Muscle of back (tissue), 11 donors: ENCODE results near the gene PRKAA1. TPM values are rescaled to one million over a fixed set of nuclear protein-coding genes. Genes with fewer than 3 reads are reported as not detected.
"Not testable (repeated sequence)": the region's sequence is repeated elsewhere in the genome, so short reads cannot be mapped to it uniquely, and the experiment has no call there.

Experiments
- DNase-seq, 3 donors: peaks; one replicate each; pipeline versions ENCODE4 v3.0.0 to v3.0.0-alpha.2; 2013
- polyA plus RNA-seq, 10 donors: library from polyadenylated mRNA; unstranded; fragments of 120-200 nt; gene quantifications; one replicate each; pipeline ENCODE4 v1.2.1, GENCODE V29; 2013; ENCODE audit not compliant: insufficient read length in 10 of 10

Gene PRKAA1
- polyA plus RNA-seq, 10 donors = 24.1 to 45.1 (median 32.8) TPM

DNA sequence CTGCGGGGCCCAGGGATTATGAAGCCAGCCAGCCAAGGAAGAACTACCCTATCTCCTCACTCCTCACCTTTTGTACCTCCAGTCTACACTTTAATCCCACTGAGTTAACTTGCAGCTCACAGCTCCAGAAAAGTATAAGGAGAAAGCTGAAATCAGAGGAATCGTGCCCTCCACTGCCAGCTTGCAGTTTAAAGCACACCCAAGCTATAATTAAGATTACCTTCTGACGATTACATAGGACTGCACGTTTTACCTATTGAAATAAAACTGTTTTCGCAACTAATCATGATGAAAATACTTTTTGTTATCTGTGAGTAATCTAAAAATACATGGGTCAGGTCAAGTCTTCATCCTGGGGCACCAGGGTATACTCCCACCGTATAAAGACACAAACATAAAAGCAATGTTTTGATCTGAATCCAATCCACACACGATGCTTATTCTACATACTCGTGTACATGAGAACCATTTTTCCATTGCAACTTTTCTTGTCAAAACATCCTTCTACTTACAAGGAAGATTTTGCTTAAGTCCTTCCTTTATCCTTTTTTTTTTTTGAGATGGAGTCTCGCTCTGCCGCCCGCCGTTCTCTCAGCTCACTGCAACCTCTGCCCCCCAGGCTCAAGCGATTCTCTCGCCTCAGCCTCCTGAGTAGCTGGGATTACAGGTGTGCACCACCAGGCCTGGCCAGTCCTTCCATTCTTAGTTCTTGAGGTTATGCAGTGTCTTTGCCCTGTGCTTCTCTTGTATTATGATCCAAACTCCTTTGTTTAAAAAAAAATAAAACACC, 29.2 kb upstream of the PRKAA1 start:
- DNase-seq = no peak

DNA sequence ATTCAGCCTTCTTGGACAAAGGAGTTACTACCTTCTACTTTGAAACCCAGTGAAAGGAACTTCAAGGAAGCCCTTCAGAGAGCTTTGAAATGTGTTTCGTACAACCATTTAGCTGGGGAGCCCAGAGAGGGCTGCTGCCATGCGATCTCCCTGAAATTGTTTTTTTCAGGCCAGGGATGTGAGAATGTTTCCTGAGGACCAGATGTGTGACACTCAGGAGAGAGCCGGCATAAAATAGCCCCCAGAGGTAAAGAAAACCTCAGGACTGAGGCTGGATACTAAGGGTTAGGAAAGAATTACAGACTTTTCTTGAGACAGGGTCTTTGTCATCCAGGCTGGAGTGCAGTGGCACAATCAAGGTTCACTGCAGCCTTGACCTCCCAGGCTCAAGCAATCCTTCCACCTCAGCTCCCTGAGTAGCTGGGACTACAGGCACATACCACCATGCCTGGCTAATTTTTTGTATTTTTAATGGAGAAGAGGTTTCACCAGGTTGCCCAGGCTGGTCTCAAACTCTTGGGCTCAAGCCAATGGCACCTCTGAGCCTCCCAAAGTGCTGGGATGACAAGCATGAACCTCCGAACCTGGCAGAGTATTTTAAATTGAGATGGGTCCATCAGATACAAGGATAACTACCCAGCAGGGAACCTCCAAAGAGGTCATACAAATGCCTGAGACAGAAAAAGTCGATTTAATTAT, 28.5 kb upstream of the PRKAA1 start:
- no peak for DNase-seq

DNA sequence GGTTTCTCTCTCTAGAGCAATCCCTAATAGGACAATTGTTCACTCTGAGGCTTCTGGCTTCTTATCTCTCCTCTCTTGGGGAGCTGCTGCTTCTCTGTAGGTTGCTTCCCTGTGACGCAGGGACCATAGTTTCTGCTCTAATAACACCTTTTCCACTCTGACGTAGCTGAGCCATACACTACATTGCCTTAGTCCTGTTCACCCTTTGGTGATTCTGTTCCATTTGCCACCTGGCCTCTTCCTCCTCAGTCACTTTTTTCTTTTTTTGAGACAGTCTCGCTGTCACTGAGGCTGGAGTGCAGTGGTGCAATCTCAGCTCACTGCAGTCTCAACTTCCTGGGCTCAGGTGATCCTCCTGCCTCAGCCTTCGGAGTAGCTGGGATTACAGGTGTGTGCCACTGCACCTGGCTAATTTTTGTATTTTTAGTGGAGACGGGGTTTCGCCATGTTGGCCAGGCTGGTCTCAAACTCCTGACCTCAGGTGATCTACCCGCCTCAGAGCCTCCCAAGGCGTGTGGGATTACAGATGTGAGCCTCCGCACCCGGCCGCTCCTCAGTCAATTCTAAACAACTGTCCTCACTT, 27.4 kb upstream of the PRKAA1 start:
- not testable (repeated sequence) for DNase-seq

DNA sequence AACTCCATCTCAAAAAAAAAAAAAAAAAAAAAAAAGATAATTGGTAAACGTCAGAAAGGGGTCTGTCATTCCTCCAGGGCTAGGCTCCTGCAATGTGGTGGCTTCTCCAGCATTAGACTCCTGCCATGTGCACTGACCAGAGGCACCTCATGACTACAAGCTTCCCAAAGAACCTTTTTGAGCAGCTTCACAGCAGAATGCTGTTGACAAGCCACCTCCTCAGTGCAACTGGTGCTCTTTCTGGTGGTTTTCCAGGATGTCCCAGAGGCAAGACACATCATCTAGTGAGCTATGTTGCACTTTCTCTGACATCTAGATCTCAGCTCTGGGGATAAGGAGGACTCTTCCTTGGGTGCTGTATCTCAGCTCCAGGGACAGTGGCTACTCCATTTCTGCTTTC, 25.3 kb upstream of the PRKAA1 start:
- DNase-seq = no peak

DNA sequence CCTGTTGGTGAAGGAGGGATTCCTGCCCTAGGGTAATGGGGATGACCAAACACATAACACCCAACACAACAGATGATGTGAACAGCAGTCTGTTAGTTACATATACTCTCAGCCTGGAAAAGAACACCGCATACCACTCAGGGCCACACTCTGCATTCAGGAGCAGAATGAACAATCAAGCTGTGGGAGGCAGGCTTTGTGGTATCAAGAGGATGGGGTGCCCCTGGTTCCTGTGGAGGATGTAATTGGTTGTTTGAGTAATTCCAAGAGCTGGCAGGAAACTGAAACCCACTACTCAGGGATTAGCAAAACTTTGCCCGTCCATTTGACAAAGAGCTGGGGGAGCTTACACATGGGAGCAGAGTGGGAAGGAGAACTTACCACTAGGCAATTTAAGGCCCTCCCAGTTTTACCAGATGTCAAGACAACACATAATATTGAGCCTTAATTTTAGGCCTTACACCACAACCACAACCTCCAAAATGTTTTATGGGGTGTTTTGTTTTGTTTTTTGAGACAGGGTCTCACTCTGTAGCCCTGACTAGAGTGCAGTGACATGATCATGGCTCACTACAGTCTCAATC, 15.6 kb upstream of the PRKAA1 start:
- no peak for DNase-seq

DNA sequence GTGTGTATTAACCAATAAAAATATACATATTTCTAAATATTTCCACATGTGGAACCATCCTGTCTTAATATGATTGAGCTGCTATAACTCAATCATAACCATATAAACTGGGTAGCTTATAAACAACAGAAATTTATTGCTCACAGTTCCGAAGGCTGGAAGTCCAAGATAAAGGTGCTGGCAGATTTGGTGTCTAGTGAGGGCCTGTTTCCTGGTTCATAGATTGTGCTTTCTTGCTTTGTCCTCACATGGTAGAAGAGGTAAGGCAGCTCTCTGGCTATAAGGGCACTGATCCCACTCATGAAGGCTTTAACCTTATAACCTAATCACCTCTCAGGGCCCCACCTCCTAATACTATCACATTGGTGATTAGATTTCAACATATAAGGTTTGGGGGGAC, 14.0 kb upstream of the PRKAA1 start:
- DNase-seq = no peak

DNA sequence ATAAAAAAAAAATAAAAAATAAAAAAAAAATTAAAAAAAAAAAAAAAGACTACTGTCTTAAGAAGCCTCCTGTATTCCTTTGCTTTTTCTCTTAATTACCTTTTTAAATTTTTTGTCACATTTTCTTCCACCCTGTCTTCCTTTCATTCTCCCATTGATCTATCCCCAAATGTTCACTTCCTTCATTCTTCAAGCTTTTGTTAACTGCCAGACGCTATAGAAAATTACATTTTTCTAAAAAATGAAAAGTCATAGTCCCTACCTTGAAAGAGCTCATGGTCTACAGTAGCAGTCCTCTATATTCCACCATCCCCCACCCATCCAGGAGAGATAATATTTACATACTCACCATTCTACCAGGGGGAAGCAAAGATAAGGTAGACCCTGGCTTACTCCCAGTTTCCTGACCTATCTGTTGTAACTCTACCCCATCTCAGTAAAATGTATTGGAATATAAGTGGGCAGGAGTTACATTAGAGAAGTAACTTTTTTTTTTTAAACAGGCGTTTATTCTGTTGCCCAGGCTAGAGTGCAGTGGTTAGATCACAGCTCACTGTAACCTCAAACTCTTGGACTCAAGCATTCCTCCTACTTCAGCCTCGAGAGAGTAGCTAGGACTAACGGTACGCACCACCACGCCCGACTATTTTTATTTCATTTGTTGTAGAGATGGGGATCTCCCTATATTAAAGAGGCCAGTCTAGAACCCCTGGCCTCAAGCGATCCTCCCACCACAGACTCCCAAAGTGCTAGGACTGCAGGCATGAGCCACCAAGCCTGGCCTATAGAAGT, 3.8 kb upstream of the PRKAA1 start:
- no peak for DNase-seq

DNA sequence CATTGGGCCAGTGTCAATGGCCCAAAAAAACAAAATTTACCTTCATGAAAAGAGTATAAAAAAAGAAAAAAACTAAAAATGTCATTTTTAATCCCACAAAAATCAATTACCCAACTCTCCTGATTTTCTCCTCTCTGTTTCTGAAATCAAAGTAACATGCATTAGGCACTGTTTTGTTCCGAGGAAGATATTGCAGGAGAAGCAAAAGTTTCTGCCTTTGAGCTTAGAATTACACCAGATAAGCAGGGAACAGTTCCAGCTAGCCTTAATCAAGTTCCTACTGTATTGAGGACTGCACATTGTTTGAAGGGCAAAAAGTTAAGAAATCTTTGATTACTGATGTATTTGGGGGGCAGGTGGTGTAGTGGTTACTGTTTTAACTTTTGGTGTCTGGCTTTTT, 1.1 kb upstream of the PRKAA1 start:
- no peak for DNase-seq

DNA sequence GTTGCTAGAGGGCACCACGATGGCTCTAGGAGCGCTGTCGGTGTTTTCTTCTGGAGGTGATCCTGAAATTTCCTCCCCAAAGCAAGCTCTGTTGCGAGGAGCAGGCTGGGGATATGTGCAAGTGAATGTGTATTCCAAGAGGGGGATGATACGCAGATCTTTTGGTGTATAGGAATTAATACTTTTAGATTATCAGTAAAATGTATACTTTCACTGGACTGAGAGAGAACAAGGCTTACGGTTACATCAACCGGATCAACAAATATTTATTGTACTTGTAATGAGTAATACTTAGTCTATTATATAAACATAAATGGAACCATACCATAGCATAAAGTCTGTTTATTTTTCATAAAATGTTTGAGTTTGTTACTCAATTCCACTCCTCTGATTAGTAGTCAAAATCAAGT, 632 bp upstream of the PRKAA1 start:
- DNase-seq = peak in 1 of 3 donors; percentile 40

DNA sequence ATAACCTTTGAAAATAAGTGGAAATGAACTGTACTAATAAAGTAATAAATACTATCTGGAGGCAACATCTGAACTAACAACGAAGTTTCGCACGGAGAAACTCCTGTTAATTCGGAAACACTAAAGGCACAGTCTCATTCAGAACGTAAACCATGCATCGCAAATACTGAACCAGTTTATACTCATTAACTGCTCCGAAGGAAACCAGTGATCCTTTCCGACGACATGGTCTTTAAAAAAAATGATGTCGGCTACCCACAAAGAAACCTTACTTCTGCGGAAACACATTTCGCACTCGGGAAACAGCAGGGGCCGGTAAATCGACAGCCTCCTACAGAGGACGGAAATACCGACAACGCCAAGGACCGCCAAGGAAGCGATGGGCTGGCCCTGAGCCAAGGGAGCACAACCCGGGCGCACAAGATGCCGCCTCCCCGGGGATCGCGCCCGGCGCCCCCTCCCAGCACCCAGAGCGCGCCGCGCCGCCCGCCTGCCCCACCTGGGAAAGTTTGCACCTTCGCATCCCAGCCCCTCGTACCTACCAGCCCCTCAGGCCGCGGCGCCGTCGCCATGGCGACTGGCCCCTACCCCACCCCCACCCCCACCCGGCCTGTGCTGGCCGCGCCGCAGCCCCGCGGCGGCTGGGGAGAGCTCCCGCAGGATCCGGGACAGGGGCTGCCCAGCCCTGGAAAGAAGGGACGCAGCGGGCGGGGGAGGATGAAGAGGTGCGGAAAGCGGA, 732 bp downstream of the PRKAA1 start:
- peak; percentile 53 to 84 (median 70) for DNase-seq

DNA sequence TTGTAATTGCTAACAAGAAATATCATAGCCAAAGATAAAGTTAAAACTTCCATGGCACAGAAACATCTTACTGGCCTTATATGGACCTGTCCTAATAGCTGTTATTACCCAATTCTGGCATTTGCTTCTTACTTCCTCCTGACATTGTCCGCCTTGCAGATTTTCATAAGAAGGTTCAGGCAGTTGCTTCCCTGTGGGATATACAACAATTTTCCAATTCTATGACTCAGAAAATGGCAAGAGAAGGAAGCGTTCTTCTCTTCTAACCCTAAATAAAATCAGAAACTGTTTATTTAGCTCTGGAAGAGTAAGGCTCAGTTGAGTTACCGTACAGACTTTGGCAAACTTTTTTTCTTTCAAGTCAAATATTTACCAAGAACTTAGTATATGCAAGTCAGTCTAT, 1.7 kb downstream of the PRKAA1 start:
- peak in 2 of 3 donors; percentile 6 to 40 for DNase-seq

DNA sequence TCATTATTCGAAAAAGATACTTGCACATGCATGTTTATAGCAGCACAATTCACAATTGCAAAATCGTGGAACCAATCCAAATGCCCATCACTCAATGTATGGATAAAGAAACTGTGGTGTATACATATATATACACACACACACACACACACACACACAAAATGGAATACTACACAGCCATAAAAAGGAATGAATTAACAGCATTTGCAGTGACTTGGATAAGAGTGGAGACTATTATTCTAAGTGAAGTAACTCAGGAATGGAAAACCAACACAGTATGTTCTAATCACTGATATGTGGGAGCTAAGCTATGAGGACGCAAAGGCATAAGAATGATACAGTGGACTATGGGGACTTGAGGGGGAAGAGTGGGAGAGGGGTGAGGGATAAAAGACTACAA, 3.3 kb downstream of the PRKAA1 start:
- DNase-seq = not testable (repeated sequence)

DNA sequence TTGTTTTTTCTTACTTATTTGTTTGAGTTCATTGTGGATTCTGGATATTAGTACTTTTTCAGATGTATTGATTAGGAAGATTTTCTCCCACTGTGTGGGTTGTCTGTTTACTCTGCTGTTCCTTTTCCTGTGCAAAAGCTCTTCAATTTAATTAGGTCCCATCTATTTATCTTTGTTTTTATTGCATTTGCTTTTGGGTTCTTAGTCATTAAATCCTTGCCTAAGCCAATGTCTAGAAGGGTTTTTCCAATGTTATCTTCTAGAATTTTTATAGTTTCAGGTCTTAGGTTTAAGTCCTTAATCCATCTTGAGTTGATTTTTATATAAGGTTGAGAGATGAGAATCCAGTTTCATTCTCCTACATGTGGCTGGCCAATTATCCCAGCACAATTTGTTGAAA, 3.8 kb downstream of the PRKAA1 start:
- not testable (repeated sequence) for DNase-seq

DNA sequence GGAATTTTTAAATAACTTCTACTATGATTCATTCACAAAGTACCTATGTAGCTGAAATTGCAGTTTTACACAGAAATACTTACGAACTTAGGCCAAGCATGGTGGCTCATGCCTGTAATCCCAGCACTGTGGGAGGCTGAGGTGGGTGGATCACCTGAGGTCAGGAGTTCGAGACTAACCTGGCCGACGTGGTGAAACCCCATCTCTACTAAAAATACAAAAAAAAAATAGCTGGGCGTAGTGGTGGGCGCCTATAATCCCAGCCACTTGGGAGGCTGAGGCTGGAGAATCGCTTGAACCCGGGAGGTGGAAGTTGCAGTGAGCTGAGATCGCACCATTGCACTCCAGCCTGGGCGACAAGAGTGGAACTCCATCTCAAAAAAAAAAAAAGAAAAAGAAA, 5.5 kb downstream of the PRKAA1 start:
- DNase-seq = not testable (repeated sequence)

DNA sequence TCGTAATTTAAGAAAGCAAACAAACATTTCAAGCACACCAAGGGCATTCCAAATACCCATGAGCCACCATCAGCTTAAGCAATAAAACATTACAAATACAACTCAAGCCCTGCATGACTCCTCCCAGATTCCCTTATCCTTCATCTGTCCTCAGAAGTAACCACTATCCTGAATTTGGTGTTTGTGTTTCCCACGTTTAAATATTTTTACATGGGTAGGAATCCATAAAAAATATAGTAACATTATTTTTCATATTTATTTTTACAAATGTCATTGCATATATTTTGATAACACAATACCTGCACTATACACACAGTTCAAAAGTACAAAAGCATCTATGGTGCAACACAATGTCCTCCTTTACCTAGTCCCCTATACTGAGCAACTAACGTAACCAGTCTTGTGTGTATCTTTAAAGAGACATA, 6.4 kb downstream of the PRKAA1 start:
- no peak for DNase-seq

DNA sequence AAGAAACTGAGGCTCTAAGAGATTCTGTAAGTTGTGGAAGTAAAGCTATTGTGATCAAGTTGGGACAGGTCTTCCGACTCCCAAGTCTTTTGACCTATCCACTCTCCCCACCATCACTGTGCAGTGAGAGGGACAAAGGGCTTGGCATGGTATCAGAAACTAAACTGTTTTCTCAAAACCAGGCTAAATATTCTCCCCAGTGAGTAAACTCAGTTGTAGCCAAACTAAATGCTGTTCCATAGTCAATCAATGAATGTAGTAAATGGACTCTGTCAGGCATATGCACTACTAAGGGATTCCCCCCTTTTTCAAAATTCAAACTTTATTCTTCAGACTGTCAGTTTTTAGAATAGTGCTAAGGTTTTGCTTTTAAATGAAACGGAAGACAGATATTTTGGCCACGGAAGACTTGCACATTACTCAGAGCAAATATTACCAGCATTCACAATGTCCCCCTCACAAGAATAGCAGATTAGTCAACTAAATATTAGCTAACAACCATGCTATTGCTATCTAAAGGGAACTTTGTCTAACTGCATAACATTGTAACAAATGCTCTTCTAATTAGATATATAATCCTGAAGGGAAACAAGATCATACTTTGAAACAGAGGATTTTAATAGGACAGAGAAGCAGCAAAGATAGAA, 7.1 kb downstream of the PRKAA1 start:
- no peak for DNase-seq

DNA sequence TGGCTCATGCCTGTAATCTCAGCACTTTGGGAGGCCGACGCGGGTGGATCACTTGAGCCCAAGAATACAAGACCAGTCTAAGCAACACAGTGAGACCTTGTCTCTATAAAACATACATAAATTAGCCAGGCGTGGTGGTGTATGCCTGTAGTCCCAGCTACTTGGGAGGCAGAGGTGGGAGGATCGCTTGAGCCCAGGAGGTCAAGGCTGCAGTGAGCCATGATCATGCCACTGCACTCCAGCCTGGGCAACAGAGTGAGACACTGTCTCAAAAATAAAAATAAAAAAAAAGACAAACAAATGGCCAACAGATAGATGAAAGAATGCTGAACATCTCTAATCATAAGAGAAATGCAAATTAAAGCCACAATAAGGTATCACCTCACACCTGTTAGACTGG, 9.2 kb downstream of the PRKAA1 start:
- not testable (repeated sequence) for DNase-seq

DNA sequence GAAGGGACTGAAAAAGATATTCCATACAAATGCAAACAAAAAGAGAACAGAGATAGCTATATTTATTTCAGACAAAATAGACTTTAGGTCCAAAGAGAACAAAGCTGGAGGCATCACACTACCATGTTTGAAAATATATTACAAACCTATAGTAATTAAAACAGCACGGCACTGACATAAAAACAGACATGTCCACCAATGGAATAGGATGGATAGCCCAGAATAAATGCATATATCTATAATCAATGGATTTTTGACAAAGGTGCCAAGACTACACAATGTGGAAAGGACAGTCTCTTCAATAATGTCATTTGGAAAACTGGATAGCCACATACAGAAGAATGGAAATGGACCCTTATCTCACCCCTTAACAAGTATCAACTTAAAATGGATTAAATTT, 10.2 kb downstream of the PRKAA1 start:
- no peak for DNase-seq

DNA sequence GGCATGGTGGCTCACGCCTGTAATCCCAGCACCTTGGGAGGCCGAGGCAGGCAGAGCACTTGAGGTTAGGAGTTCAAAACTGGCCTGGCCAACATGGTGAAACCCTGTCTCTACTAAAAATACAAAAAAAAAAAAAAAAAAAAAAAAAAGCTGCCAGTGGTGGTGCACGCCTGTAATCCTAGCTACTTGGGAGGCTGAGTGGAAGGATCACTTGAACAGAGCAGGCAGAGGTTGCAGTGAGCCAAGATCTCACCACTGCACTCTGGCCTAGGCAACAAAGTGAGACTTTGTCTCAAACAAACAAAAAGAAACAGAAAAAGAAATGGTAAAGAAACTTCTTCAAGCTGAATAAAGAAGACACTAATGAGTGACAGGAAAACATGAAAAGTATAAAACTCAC, 11.5 kb downstream of the PRKAA1 start:
- not testable (repeated sequence) for DNase-seq

DNA sequence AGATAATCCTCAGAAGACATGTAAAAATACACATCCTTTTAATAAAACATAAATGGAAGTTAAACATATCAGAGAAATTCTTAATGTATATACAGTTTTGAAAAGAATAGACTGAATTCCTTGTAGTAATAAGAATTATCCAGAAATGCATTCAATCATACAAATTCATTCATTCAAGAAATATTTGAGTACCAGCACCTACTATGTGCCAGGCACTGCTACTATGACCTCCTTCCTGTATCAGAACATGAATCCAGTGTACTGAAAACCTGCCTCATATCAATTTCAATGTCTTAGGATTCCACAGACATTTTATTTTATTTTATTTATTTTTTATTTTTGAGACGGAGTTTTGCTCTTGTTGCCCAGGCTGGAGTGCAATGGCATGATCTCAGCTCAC, 13.3 kb downstream of the PRKAA1 start:
- DNase-seq = no peak
